Adrenal gland (tissue), 12 donors: ENCODE results near the gene DENND4A. TPM values are rescaled to one million over a fixed set of nuclear protein-coding genes. Genes with fewer than 3 reads are reported as not detected.
A peak's percentile ranks its signal among the peaks of the same experiment; 100 is the strongest.

Source experiments
- DNase-seq, 7 donors: peaks; one replicate each; pipeline ENCODE4 v3.0.0-alpha.2; 2019 to 2020
- H3K27ac ChIP-seq, 5 donors: fragments of 200-600 bp; sonication (generic) in 4 of 5; 1 replicate in 3 of 5; 2 replicates in 2 of 5; pipeline versions ENCODE4 v1.5.1 to v1.8.0; 2016 to 2020; ENCODE audit warnings: mild to moderate bottlenecking in 1 of 5
- H3K27me3 ChIP-seq: fragments of 200-600 bp; 2 replicates; pipeline ENCODE4 v1.8.0; 2021
- H3K36me3 ChIP-seq, 2 donors: fragments of 200-600 bp; replicated peaks in 1 of 2; 1 replicate in 1 of 2; 2 replicates in 1 of 2; pipeline versions ENCODE4 v1.5.1 to v1.8.0; 2018 to 2022
- H3K4me1 ChIP-seq, 2 donors: fragments of 200-600 bp; replicated peaks in 1 of 2; 1 replicate in 1 of 2; 2 replicates in 1 of 2; pipeline versions ENCODE4 v1.5.1 to v1.8.0; 2018 to 2021
- H3K4me3 ChIP-seq, 4 donors: fragments of 200-600 bp; sonication (generic) in 3 of 4; one replicate each; pipeline ENCODE4 v1.5.1; 2016 to 2018
- H3K9me3 ChIP-seq, 3 donors: fragments of 200-600 bp; sonication (generic) in 1 of 3; replicated peaks in 1 of 3; 1 replicate in 2 of 3; 2 replicates in 1 of 3; pipeline versions ENCODE4 v1.5.1 to v1.8.0; 2016 to 2021
- CTCF ChIP-seq, 6 experiments: fragments of 450-650 bp in 4 of 6; fragments of 200-600 bp in 2 of 6; sonication (generic) in 1 of 6; IDR thresholded peaks; 1 replicate in 5 of 6; 2 replicates in 1 of 6; pipeline versions ENCODE4 v1.5.1 to v1.8.0; 2016 to 2021; ENCODE audit warnings: antibody characterized with exemption in 6 of 6, mild to moderate bottlenecking in 2 of 6, moderate library complexity in 1 of 6
- POLR2A ChIP-seq, 2 donors: fragments of 450-650 bp; IDR thresholded peaks; one replicate each; pipeline ENCODE4 v1.6.1; 2017; ENCODE audit warnings: antibody characterized with exemption in 2 of 2, mild to moderate bottlenecking in 2 of 2, moderate library complexity in 1 of 2
- WGBS, 4 donors: extraction: QIAGEN DNeasy Blood & Tissue Kit in 2 of 4; methylation state at CpG; one replicate each; pipeline versions ENCODE4 v1.1.5 to v1.1.7; 2013 to 2017; 5-methylcytosine and 5-hydroxymethylcytosine counted together
- intact Hi-C, 2 donors: fragments of 100-400 bp; cut with DNase I; formaldehyde crosslinking; loops; one replicate each; pipeline versions ENCODE4 v1.14.1 to v1.15.0; 2022 to 2023
- polyA plus RNA-seq, 3 donors: library from polyadenylated mRNA; stranded (reverse); fragments of 200-250 nt in 2 of 3; fragments of 350-450 nt in 1 of 3; fragmentation: Illumina TruSeq in 1 of 3; extraction: RNeasy Lipid Tissue Mini Kit (QIAGEN cat#74804) in 1 of 3; gene quantifications; one replicate each; pipeline ENCODE4 v1.2.3, GENCODE V29; 2013 to 2014
- total RNA-seq, 9 donors: library from RNA; depleted of rRNA in 4 of 9; stranded (reverse); fragments of >200 nt in 4 of 9; fragments of 120-200 nt in 1 of 9; fragmentation: NEBNext Ultra II Directional in 1 of 9; extraction: Animal tissue kit (Norgen Biotek cat#: 25700) in 1 of 9; gene quantifications; one replicate each; pipeline versions ENCODE4 v1.1.0 to v1.2.4, GENCODE V29; 2013 to 2023
- donor health status: healthy with polysubstance abuse.
- donor health status: Bipolar disorder and iron deficiency.
- donor health status: DM: yes; HTN: yes; CAD: no.
- donor health status: DM: no; HTN: no; CAD: no.
- donor health status: DM: no; HTN: no; CAD: no.
- donor health status: DM: yes; HTN: yes; CAD: no.

Gene DENND4A
- total and polyA plus RNA-seq, 12 donors: 12.9 to 51.8 (median 35.0) TPM

- H3K4me1 ChIP-seq: peaks cover 4 to 22% of the 10 kb centered on the region in 2 donors
- intact Hi-C loops: no loop called here
- H3K36me3 ChIP-seq: peaks cover 0 to 25% of the 10 kb centered on the region in 2 donors
- H3K9me3 ChIP-seq: no peaks in the 10 kb centered on the region
- peak in 1 of 7 donors; percentile 23 for DNase-seq
- H3K27ac ChIP-seq: peak overlapping the region in 3 of 5 donors; percentile 0 to 23 (median 22)
- 53 to 61% (median 56%) methylated on average over 2 of the region's 2 CpGs for WGBS, 4 donors
- H3K27me3 ChIP-seq: no peaks in the 10 kb centered on the region
- no peak for TF ChIP-seq POLR2A (IDR thresholded peaks at IDR 0.05)
- no peak for TF ChIP-seq CTCF (IDR thresholded peaks at IDR 0.05)
- no peak overlapping the region for H3K4me3 ChIP-seq
Measured at GRCh38 chr15:65695081-65695480, 97.0 kb downstream of the DENND4A start.

GRCh38 chr15:65690778-65691177, 101.3 kb downstream of the DENND4A start:
- TF ChIP-seq CTCF (IDR thresholded peaks at IDR 0.05) (no peak), POLR2A (IDR thresholded peaks at IDR 0.05) (no peak)
- no peaks in the 10 kb centered on the region for H3K9me3 ChIP-seq
- peaks cover 0 to 21% of the 10 kb centered on the region in 2 donors for H3K36me3 ChIP-seq
- no peak overlapping the region for H3K27ac ChIP-seq
- intact Hi-C loops: no loop called here
- H3K4me3 ChIP-seq: no peak overlapping the region
- 90 to 97% (median 93%) methylated on average over 4 of the region's 4 CpGs for WGBS, 4 donors
- peaks cover 4 to 17% of the 10 kb centered on the region in 2 donors for H3K4me1 ChIP-seq
- H3K27me3 ChIP-seq: no peaks in the 10 kb centered on the region
- no peak for DNase-seq

- Histone ChIP-seq H3K27ac (no peak overlapping the region), H3K4me3 (no peak overlapping the region), H3K4me1 (peaks cover 4 to 11% of the 10 kb centered on the region in 2 donors), H3K27me3 (no peaks in the 10 kb centered on the region), H3K36me3 (peaks cover 0 to 21% of the 10 kb centered on the region in 2 donors), H3K9me3 (no peaks in the 10 kb centered on the region)
- DNase-seq: no peak
- 78 to 88% (median 80%) methylated on average over 1 of the region's 1 CpG for WGBS, 4 donors
- intact Hi-C loops: no loop called here
- TF ChIP-seq POLR2A (IDR thresholded peaks at IDR 0.05): no peak
- TF ChIP-seq CTCF (IDR thresholded peaks at IDR 0.05): no peak
Measured at GRCh38 chr15:65690173-65690572, 101.9 kb downstream of the DENND4A start.

GRCh38 chr15:65688462-65688861, 103.6 kb downstream of the DENND4A start:
- DNase-seq: no peak
- Histone ChIP-seq H3K4me1 (no peaks in the 10 kb centered on the region), H3K9me3 (no peaks in the 10 kb centered on the region), H3K27me3 (no peaks in the 10 kb centered on the region), H3K27ac (no peak overlapping the region), H3K36me3 (peaks cover 0 to 21% of the 10 kb centered on the region in 2 donors), H3K4me3 (no peak overlapping the region)
- no peak for TF ChIP-seq CTCF (IDR thresholded peaks at IDR 0.05)
- TF ChIP-seq POLR2A (IDR thresholded peaks at IDR 0.05): no peak
- intact Hi-C loops: no loop called here
- WGBS, 4 donors: 95 to 96% (median 96%) methylated on average over 1 of the region's 1 CpG
